ENCODE results near the gene GBP7.

GBP7 gene

GRCh38 chr1:89165811-89166210 is 10.0 kb downstream of the GBP7 start:
- ATAC-seq: no peak
- TF ChIP-seq, protein P1, sequence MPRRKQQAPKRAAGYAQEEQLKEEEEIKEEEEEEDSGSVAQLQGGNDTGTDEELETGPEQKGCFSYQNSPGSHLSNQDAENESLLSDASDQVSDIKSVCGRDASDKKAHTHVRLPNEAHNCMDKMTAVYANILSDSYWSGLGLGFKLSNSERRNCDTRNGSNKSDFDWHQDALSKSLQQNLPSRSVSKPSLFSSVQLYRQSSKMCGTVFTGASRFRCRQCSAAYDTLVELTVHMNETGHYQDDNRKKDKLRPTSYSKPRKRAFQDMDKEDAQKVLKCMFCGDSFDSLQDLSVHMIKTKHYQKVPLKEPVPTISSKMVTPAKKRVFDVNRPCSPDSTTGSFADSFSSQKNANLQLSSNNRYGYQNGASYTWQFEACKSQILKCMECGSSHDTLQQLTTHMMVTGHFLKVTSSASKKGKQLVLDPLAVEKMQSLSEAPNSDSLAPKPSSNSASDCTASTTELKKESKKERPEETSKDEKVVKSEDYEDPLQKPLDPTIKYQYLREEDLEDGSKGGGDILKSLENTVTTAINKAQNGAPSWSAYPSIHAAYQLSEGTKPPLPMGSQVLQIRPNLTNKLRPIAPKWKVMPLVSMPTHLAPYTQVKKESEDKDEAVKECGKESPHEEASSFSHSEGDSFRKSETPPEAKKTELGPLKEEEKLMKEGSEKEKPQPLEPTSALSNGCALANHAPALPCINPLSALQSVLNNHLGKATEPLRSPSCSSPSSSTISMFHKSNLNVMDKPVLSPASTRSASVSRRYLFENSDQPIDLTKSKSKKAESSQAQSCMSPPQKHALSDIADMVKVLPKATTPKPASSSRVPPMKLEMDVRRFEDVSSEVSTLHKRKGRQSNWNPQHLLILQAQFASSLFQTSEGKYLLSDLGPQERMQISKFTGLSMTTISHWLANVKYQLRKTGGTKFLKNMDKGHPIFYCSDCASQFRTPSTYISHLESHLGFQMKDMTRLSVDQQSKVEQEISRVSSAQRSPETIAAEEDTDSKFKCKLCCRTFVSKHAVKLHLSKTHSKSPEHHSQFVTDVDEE (CRISPR knock-in tag; IDR thresholded peaks at IDR 0.05): no peak
- no peak for TF ChIP-seq ZC3H10 (CRISPR knock-in tag; IDR thresholded peaks at IDR 0.05)
- no peak for TF ChIP-seq ESRRG (CRISPR knock-in tag; IDR thresholded peaks at IDR 0.05)
- no peak for TF ChIP-seq GLIS3 (CRISPR knock-in tag; IDR thresholded peaks at IDR 0.05)
- TF ChIP-seq ISL1 (CRISPR knock-in tag; IDR thresholded peaks at IDR 0.05): no peak
- no peak for TF ChIP-seq ARNTL (CRISPR knock-in tag; IDR thresholded peaks at IDR 0.05; ENCODE audit: borderline replicate concordance, low read depth)
- no peak for TF ChIP-seq RARB (CRISPR knock-in tag; IDR thresholded peaks at IDR 0.05)
- TF ChIP-seq, protein P2, sequence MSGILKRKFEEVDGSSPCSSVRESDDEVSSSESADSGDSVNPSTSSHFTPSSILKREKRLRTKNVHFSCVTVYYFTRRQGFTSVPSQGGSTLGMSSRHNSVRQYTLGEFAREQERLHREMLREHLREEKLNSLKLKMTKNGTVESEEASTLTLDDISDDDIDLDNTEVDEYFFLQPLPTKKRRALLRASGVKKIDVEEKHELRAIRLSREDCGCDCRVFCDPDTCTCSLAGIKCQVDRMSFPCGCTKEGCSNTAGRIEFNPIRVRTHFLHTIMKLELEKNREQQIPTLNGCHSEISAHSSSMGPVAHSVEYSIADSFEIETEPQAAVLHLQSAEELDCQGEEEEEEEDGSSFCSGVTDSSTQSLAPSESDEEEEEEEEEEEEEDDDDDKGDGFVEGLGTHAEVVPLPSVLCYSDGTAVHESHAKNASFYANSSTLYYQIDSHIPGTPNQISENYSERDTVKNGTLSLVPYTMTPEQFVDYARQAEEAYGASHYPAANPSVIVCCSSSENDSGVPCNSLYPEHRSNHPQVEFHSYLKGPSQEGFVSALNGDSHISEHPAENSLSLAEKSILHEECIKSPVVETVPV (CRISPR knock-in tag; IDR thresholded peaks at IDR 0.05): no peak
- no peak for TF ChIP-seq ZNF565 (CRISPR knock-in tag; conservative IDR thresholded peaks at IDR 0.05; ENCODE audit: low read depth)
- TF ChIP-seq CSDC2 (CRISPR knock-in tag; IDR thresholded peaks at IDR 0.05): no peak
- TF ChIP-seq PPARA (CRISPR knock-in tag; IDR thresholded peaks at IDR 0.05; ENCODE audit: borderline replicate concordance): no peak
- no peak for TF ChIP-seq ZNF8 (CRISPR knock-in tag; IDR thresholded peaks at IDR 0.05)
- TF ChIP-seq, protein P3, sequence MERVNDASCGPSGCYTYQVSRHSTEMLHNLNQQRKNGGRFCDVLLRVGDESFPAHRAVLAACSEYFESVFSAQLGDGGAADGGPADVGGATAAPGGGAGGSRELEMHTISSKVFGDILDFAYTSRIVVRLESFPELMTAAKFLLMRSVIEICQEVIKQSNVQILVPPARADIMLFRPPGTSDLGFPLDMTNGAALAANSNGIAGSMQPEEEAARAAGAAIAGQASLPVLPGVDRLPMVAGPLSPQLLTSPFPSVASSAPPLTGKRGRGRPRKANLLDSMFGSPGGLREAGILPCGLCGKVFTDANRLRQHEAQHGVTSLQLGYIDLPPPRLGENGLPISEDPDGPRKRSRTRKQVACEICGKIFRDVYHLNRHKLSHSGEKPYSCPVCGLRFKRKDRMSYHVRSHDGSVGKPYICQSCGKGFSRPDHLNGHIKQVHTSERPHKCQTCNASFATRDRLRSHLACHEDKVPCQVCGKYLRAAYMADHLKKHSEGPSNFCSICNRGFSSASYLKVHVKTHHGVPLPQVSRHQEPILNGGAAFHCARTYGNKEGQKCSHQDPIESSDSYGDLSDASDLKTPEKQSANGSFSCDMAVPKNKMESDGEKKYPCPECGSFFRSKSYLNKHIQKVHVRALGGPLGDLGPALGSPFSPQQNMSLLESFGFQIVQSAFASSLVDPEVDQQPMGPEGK (CRISPR knock-in tag; IDR thresholded peaks at IDR 0.05; ENCODE audit: borderline replicate concordance): no peak
- no peak for TF ChIP-seq ZNF70 (CRISPR knock-in tag; IDR thresholded peaks at IDR 0.05)
- TF ChIP-seq, protein P4, sequence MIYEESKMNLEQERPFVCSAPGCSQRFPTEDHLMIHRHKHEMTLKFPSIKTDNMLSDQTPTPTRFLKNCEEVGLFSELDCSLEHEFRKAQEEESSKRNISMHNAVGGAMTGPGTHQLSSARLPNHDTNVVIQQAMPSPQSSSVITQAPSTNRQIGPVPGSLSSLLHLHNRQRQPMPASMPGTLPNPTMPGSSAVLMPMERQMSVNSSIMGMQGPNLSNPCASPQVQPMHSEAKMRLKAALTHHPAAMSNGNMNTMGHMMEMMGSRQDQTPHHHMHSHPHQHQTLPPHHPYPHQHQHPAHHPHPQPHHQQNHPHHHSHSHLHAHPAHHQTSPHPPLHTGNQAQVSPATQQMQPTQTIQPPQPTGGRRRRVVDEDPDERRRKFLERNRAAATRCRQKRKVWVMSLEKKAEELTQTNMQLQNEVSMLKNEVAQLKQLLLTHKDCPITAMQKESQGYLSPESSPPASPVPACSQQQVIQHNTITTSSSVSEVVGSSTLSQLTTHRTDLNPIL (CRISPR knock-in tag; IDR thresholded peaks at IDR 0.05; ENCODE audit: low read depth): no peak
- no peak for TF ChIP-seq ZFP30 (CRISPR knock-in tag; IDR thresholded peaks at IDR 0.05)
- no peak for TF ChIP-seq BACH2 (CRISPR knock-in tag; IDR thresholded peaks at IDR 0.05; ENCODE audit: borderline replicate concordance)
- no peak for TF ChIP-seq ZFP3 (CRISPR knock-in tag; IDR thresholded peaks at IDR 0.05)

DNA sequence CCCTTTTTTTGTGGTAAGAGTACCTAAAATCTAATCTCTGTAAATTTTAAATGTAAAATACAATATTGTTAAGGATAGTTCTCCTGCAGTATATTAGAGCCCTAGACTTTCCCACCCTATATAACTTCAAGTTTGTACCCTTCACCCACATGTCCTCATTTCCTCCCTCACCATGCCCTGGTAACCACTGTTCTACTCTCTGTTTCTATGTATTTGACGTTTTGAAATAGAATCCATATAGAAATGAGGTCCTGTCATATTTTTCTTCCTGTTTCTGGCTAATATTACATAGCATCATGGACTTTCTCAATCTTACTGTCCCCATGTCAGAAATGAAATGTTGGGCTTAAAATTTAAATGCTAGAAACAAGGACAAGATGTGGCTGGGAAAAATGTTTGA is 24.8 kb downstream of the GBP7 start:
- TF ChIP-seq PPARA (CRISPR knock-in tag; IDR thresholded peaks at IDR 0.05; ENCODE audit: borderline replicate concordance) (no peak), ZFP3 (CRISPR knock-in tag; IDR thresholded peaks at IDR 0.05) (no peak), ZNF70 (CRISPR knock-in tag; IDR thresholded peaks at IDR 0.05) (no peak)
- TF ChIP-seq, protein P1 (CRISPR knock-in tag; IDR thresholded peaks at IDR 0.05): no peak
- TF ChIP-seq, protein P2 (CRISPR knock-in tag; IDR thresholded peaks at IDR 0.05): no peak
- TF ChIP-seq, protein P4 (CRISPR knock-in tag; IDR thresholded peaks at IDR 0.05; ENCODE audit: low read depth): no peak
- ATAC-seq: no peak

Data from SK-N-SH treated with all-trans-retinoic acid at 6 μM for 48 hours (cell line).